GM13977 (cell line): ENCODE data around the gene TRAPPC12.

Experiments
- DNase-seq: peaks from one replicate; pipeline ENCODE4 v3.0.0; 2012; ENCODE audit warnings: low spot score
- CTCF ChIP-seq: IDR thresholded peaks from 2 replicates; pipeline ENCODE4 v1.5.1; 2012; ENCODE audit warnings: mild to moderate bottlenecking, control low read depth; ENCODE audit not compliant: insufficient read depth; ENCODE audit errors: extremely low read depth, missing control alignments
- in situ Hi-C: fragments of 300-500 bp; cut with MboI; formaldehyde crosslinking; loops from one replicate; pipeline ENCODE4 v1.12.0; 2022; ENCODE audit warnings: low sequenced_read_pairs, low pct_unique_long_range_greater_than_20kb, mixed read lengths, inconsistent platforms; ENCODE audit not compliant: unreplicated experiment

The TRAPPC12 gene

GRCh38 chr2:3520591-3520990 lies 141.1 kb downstream of the TRAPPC12 start:
- in situ Hi-C loops: no loop called here
- DNase-seq: no peak
- TF ChIP-seq CTCF: no peak

- no peak for DNase-seq
- TF ChIP-seq CTCF: no peak
- in situ Hi-C loops: no loop called here
Observed at GRCh38 chr2:3522961-3523421, 143.5 kb downstream of the TRAPPC12 start.

GRCh38 chr2:3523551-3524041 lies 144.1 kb downstream of the TRAPPC12 start:
- TF ChIP-seq CTCF: no peak
- in situ Hi-C loops: no loop called here
- no peak for DNase-seq

GRCh38 chr2:3526871-3527270 lies 147.4 kb downstream of the TRAPPC12 start:
- in situ Hi-C loops: no loop called here
- DNase-seq: no peak
- no peak for TF ChIP-seq CTCF

GRCh38 chr2:3527886-3528785 lies 148.6 kb downstream of the TRAPPC12 start:
- in situ Hi-C loops: no loop called here
- no peak for DNase-seq
- TF ChIP-seq CTCF: no peak
